Calu3 (cell line): ENCODE results near the gene MRS2. TPM values are rescaled to one million over a fixed set of nuclear protein-coding genes. Genes with fewer than 3 reads are reported as not detected.
A peak's percentile ranks its signal among the peaks of the same experiment; 100 is the strongest.
"Not testable (repeated sequence)": the region's sequence is repeated elsewhere in the genome, so short reads cannot be mapped to it uniquely, and the experiment has no call there.

Source experiments
- BruUV-seq: library from RNA; stranded (reverse); fragments of 400-500 nt; replicated peaks from 2 replicates; lab custom pipeline; 2021; lab: Mats Ljungman, UMichigan
- CTCF ChIA-PET: fragments of 300-600 bp; sonication (Branson Sonifier 250); formaldehyde crosslinking; loops from one replicate; lab custom pipeline; 2022; ENCODE audit warnings: antibody characterized with exemption; lab: Charles Lee
- DNase-seq: peaks from one replicate; pipeline ENCODE4 v3.0.0; 2022
- H3K27ac Mint-ChIP-seq: one replicate; pipeline ENCODE4 v1.8.0; 2022; ENCODE audit warnings: mixed read lengths; ENCODE audit not compliant: unreplicated experiment
- H3K27me3 Mint-ChIP-seq: one replicate; pipeline ENCODE4 v1.8.0; 2022; ENCODE audit warnings: mixed read lengths; ENCODE audit not compliant: unreplicated experiment
- H3K36me3 Mint-ChIP-seq: one replicate; pipeline ENCODE4 v1.8.0; 2022; ENCODE audit warnings: mild to moderate bottlenecking, moderate library complexity, mixed read lengths; ENCODE audit not compliant: insufficient read depth, unreplicated experiment
- H3K4me1 Mint-ChIP-seq: one replicate; pipeline ENCODE4 v1.8.0; 2022; ENCODE audit warnings: mild to moderate bottlenecking, low read depth, mixed read lengths; ENCODE audit not compliant: unreplicated experiment
- H3K4me3 Mint-ChIP-seq: one replicate; pipeline ENCODE4 v1.8.0; 2022; ENCODE audit warnings: mild to moderate bottlenecking, low read depth, moderate library complexity, mixed read lengths; ENCODE audit not compliant: unreplicated experiment
- H3K9me3 Mint-ChIP-seq: one replicate; pipeline ENCODE4 v1.8.0; 2022; ENCODE audit warnings: low read depth, mixed read lengths; ENCODE audit not compliant: unreplicated experiment
- CTCF ChIP-seq: fragments of 200-600 bp; IDR thresholded peaks from one replicate; pipeline ENCODE4 v1.8.0; 2022; ENCODE audit warnings: antibody characterized with exemption; ENCODE audit not compliant: unreplicated experiment
- intact Hi-C: fragments of 100-400 bp; cut with micrococcal nuclease; formaldehyde crosslinking; loops from one replicate; pipeline ENCODE4 v1.10.0; 2022; ENCODE audit not compliant: unreplicated experiment
- total RNA-seq: library from RNA; stranded (reverse); gene quantifications from 2 replicates; pipeline ENCODE4 v1.2.3, GENCODE V29; 2022

Gene MRS2
- total RNA-seq, 1 experiment from 2014 or later = 56.7 TPM

GRCh38 chr6:24394061-24394779, 8.5 kb upstream of the MRS2 start:
- peaks cover 1% of the 10 kb centered on the region for H3K36me3 Mint-ChIP-seq
- intact Hi-C loops = no loop called here
- no peak overlapping the region for H3K27ac Mint-ChIP-seq
- no peak for TF ChIP-seq CTCF
- H3K4me1 Mint-ChIP-seq = peaks cover 7% of the 10 kb centered on the region
- CTCF ChIA-PET = interaction anchor here (1.9 kb wide), 1 partner anchor 111 kb away, joined by 8 read pairs; no protein-coding TSS in a partner anchor
- no peak for DNase-seq
- peaks cover 3% of the 10 kb centered on the region for H3K9me3 Mint-ChIP-seq
- no peaks in the 10 kb centered on the region for H3K27me3 Mint-ChIP-seq
- no TSS peak for BruUV-seq
- H3K4me3 Mint-ChIP-seq = no peak overlapping the region

- Mint-ChIP-seq H3K36me3 (no peaks in the 10 kb centered on the region), H3K27me3 (no peaks in the 10 kb centered on the region), H3K4me3 (no peak overlapping the region), H3K9me3 (peaks cover 3% of the 10 kb centered on the region), H3K27ac (no peak overlapping the region), H3K4me1 (peaks cover 13% of the 10 kb centered on the region)
- DNase-seq = no peak
- no TSS peak for BruUV-seq
- CTCF ChIA-PET = interaction anchor here (0.6 kb wide), 1 partner anchor 12 kb away, joined by 3 read pairs; no protein-coding TSS in a partner anchor
- no peak for TF ChIP-seq CTCF
- intact Hi-C loops = no loop called here
Observed at GRCh38 chr6:24394780-24395437, 7.8 kb upstream of the MRS2 start.

DNA sequence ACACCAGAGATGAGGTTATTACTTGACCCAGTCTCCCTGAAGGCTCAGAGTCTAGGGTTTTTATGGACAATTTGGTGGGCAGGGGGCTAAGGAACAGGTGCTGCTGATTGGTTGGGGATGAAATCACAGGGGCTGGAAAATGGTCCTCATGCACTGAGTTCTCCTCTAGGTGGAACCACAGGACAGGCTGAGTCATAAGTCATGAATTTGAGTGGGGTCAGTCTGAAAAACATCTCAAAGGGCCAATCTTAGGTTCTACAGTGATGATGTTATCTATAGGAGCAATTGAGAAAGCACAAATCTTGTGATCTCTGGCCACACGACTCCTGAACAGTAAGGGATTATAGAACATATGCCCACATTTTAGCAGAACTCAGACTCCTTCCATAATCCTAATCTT, 5.9 kb upstream of the MRS2 start:
- TF ChIP-seq CTCF = no peak
- Mint-ChIP-seq H3K27me3 (no peaks in the 10 kb centered on the region), H3K27ac (no peak overlapping the region), H3K4me3 (no peak overlapping the region), H3K9me3 (peaks cover 3% of the 10 kb centered on the region), H3K36me3 (no peaks in the 10 kb centered on the region), H3K4me1 (peaks cover 32% of the 10 kb centered on the region)
- no peak for DNase-seq
- CTCF ChIA-PET = no interaction called here
- intact Hi-C loops = no loop called here
- BruUV-seq = no TSS peak

DNA sequence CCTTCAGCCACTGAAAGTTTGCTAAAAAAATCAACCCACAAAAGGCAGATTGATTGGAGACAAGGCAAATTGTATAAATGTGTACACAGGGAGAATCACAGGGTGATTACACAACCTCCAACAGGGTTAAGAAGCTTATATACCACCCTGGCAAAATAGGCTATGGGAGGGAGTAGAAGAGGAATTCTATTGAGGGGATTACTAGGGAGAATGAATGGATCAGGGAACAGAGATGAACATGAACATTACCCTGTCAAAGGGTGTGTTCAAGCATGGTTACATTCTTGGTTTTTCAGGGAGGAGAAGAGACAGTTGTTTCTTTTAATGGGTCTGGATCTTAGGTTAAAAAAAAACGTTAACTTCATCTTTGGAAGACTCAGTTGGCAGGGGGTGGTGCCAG, 5.1 kb upstream of the MRS2 start:
- Mint-ChIP-seq H3K27me3 (no peaks in the 10 kb centered on the region), H3K4me3 (no peak overlapping the region), H3K4me1 (peaks cover 39% of the 10 kb centered on the region), H3K36me3 (peaks cover 3% of the 10 kb centered on the region), H3K27ac (no peak overlapping the region), H3K9me3 (peaks cover 3% of the 10 kb centered on the region)
- CTCF ChIA-PET = no interaction called here
- intact Hi-C loops = no loop called here
- TF ChIP-seq CTCF = no peak
- DNase-seq = no peak
- BruUV-seq = no TSS peak

- H3K27me3 Mint-ChIP-seq, BruUV-seq, CTCF ChIA-PET, H3K9me3 Mint-ChIP-seq, DNase-seq, intact Hi-C loops, H3K27ac Mint-ChIP-seq: not testable (repeated sequence)
- H3K4me3 Mint-ChIP-seq = peak overlapping the region; percentile 18
- peaks cover 22% of the 10 kb centered on the region for H3K36me3 Mint-ChIP-seq
- peaks cover 32% of the 10 kb centered on the region for H3K4me1 Mint-ChIP-seq
Observed at GRCh38 chr6:24400045-24401039, 2.4 kb upstream of the MRS2 start.
